Measurements from ENCODE around the gene KCNN3.

KCNN3 gene

DNA sequence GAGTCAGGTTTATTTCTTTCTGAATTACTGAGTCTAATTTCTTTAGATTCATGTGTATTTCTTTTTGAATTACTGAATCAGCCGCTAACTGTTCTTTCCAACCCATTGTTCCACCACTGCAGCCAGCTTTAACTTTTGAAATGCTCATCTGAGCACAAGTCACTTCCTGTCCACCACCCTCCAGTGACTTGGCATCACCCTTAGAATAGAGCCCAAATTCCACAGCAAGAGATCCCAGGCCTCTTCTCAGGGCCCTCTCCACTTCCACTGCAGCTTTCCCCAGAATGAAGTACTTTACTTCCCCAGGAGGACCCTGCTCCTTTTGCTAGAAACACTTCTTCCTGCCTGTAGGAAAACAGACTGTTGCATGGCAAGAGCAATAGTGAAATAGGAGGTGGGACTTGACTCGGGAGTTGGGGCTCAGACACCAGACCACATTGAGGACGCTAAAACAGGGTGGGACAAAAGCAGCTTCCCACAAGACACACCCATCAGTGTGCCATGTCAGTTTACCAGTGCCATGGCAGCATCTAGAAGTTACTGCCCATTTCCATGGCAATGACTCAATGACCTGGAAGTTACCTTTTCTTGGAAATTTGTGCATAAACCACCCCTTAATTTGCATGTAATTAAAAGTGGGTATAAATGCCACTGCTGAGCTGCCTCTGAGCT lies 205.6 kb downstream of the KCNN3 start:
- DNase-seq (ENCODE audit: low read depth, low spot score) = no peak

DNA sequence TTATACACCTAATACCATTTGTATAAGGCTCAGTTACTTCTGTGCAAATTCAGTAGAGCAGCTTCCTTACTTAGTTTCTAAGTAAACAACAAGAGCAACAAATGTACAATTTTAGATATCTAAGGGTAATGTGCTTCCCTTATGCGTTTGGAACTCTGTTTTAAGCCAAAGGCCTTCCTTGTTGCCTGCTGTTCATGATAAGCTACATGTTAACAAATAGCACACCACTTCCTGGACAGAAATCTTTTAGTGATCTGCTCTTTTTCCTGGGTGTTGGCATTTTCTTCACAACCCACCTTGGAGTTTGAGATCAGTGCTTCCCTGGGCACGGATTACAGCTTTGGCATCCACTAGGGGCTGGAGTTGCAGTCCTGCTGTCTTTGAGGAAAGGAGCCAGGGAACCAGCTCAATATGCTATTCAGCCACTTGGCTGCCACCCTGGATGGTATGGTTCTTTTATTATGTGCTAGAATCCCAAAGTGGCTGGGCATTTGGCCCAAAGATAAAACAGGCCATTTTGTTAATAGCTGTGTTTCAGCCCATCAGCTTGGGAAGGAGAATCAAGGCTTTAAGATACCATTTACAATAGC lies 206.5 kb downstream of the KCNN3 start:
- no peak for DNase-seq (ENCODE audit: low read depth, low spot score)

DNA sequence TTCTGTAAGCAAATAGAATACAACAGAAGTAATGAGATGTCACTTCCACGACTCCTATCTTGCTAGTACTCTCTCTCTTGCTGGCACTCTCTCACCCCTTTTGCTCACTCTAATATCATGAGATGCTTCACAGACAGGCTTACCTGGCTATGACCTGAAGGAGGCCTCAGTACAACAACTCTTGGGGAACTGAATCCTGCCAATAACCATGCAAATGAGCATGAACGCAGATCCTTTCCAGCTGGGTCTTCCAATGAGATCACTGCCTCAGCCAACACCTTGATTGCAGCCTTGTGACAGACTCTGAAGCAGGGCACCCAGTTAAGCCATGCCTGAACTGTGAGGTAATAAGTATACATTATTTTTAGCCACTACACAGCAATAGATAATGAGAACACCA lies 209.0 kb downstream of the KCNN3 start:
- DNase-seq (ENCODE audit: low read depth, low spot score) = no peak

DNA sequence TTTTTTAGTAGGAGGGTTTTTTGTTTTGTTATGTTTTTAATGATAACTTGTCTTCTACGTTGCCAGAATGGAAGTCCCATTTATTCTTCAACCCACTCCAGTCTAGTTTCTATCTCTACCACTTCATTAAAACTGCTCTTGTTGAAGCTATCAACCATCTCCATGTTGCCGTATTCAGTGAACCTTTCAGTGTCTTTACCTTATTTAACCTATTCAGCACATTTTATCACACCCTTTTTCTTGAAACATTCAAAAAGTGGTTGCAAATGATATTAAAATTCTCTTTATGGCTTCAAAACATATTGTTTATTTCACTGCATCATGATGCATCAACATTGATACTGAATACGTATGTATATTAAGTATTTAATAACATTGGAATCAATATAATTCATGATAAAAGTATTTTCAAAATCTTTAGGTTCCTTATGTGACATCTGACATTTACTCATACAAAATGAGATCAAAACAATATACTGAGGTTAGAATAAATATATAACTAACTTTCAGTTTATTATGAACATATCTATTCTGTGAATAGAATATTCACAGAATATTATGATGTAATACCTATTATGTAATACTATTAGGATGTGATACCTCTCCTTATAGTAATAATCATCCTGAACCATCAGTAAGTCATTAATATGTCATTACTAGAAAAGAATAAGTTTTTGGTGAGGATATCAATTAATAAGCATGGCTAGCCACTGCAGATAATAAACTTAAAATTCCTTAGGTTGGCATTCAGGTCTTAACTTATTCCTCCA lies 210.1 kb downstream of the KCNN3 start:
- DNase-seq (ENCODE audit: low read depth, low spot score) = no peak

DNA sequence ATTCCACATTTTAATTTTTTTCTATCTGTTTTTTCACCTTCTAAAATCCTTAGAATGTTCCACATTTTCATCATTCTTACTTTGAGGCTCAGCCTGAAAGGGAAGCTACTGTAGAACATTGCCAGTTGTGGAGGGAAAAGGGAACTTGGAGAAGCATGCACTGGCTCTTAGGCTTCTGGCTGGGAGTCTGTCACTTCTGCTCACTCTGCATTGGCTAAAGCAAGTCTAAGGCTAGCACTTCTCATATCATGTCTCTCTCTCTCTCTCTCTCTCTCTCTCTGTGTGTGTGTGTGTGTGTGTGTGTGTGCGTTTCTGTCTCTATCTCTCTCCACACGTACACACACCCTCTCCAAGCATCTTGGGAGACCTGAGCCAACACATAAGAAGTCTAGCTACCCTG lies 212.5 kb downstream of the KCNN3 start:
- no peak for DNase-seq (ENCODE audit: low read depth, low spot score)

DNA sequence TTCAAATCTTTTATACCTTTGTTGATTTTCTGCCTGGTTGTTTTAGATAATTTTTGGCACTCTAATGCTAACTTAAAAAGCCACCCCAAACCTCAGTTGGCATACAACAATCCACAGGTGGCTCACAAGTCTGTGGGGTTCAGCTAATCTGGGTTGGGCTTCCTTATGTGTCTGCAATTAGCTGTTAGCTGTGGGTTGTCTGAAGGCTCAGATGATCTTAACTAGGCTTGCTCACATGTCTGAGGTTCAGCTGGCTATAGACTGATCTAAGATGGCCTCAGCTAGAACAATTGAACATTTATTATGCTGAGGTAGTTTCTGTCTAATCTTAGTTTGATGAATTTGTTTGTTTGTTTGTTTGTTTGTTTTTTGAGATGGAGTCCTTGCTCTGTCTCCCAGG lies 217.2 kb downstream of the KCNN3 start:
- no peak for DNase-seq (ENCODE audit: low read depth, low spot score)
